ENCODE data around the gene KDM4C. TPM values are rescaled to one million over a fixed set of nuclear protein-coding genes. Genes with fewer than 3 reads are reported as not detected.
A peak's percentile ranks its signal among the peaks of the same experiment; 100 is the strongest.

Gene KDM4C
- total RNA-seq, 2 donors from 2014 or later = 12.8 to 31.5 TPM

GRCh38 chr9:6899274-6899673 lies 141.5 kb downstream of the KDM4C start:
- no peak for DNase-seq

GRCh38 chr9:6900440-6900883 lies 142.7 kb downstream of the KDM4C start:
- no peak overlapping the region for H3K27ac ChIP-seq (ENCODE audit: low read depth, low read length)
- H3K4me3 ChIP-seq (ENCODE audit: low read length) = no peak overlapping the region
- H3K36me3 ChIP-seq (ENCODE audit: control insufficient read depth, insufficient read depth, low read length) = peaks cover 3% of the 10 kb centered on the region
- Mint-ChIP-seq H3K4me3 (no peak overlapping the region), H3K4me1 (peaks cover 9% of the 10 kb centered on the region), H3K36me3 (ENCODE audit: low read depth) (no peaks in the 10 kb centered on the region), H3K27me3 (ENCODE audit: insufficient read depth) (no peaks in the 10 kb centered on the region), H3K27ac (no peak overlapping the region), H3K9me3 (no peaks in the 10 kb centered on the region)
- peaks cover 5% of the 10 kb centered on the region for H3K4me1 ChIP-seq (ENCODE audit: control insufficient read depth, insufficient read depth, low read length)
- WGBS, 2 experiments (ENCODE audit: insufficient coverage in 1 of 2, insufficient read length in 1 of 2) = 94 to 96% methylated on average over 6 to 7 of the region's 7 CpGs
- H3K9ac ChIP-seq (ENCODE audit: extremely low read depth, low read length, poor library complexity, severe bottlenecking) = no peak overlapping the region
- no peaks in the 10 kb centered on the region for H3K9me3 ChIP-seq (ENCODE audit: control insufficient read depth, low read length)
- no peaks in the 10 kb centered on the region for H3K27me3 ChIP-seq (ENCODE audit: control insufficient read depth, insufficient read depth, low read length, poor library complexity, severe bottlenecking)
- no peak for DNase-seq
- TF ChIP-seq CTCF (conservative IDR thresholded peaks at IDR 0.05) = no peak

More at GRCh38 chr9:6899274-6899673, 141.5 kb downstream of the KDM4C start:
- Histone ChIP-seq H3K36me3 (ENCODE audit: control insufficient read depth, insufficient read depth, low read length) (peaks cover 9% of the 10 kb centered on the region), H3K9me3 (ENCODE audit: control insufficient read depth, low read length) (no peaks in the 10 kb centered on the region), H3K9ac (ENCODE audit: extremely low read depth, low read length, poor library complexity, severe bottlenecking) (no peak overlapping the region), H3K4me3 (ENCODE audit: low read length) (no peak overlapping the region), H3K27ac (ENCODE audit: low read depth, low read length) (no peak overlapping the region), H3K4me1 (ENCODE audit: control insufficient read depth, insufficient read depth, low read length) (peaks cover 5% of the 10 kb centered on the region), H3K27me3 (ENCODE audit: control insufficient read depth, insufficient read depth, low read length, poor library complexity, severe bottlenecking) (no peaks in the 10 kb centered on the region)
- peaks cover 9% of the 10 kb centered on the region for H3K4me1 Mint-ChIP-seq
- peaks cover 5% of the 10 kb centered on the region for H3K36me3 Mint-ChIP-seq (ENCODE audit: low read depth)
- H3K27me3 Mint-ChIP-seq (ENCODE audit: insufficient read depth) = no peaks in the 10 kb centered on the region
- no peaks in the 10 kb centered on the region for H3K9me3 Mint-ChIP-seq
- no peak overlapping the region for H3K4me3 Mint-ChIP-seq
- 92 to 100% methylated on average over 1 of the region's 1 CpG for WGBS, 2 experiments (ENCODE audit: insufficient coverage in 1 of 2, insufficient read length in 1 of 2)
- H3K27ac Mint-ChIP-seq = no peak overlapping the region
- no peak for TF ChIP-seq CTCF (conservative IDR thresholded peaks at IDR 0.05)

GRCh38 chr9:6901180-6901579 lies 143.4 kb downstream of the KDM4C start:
- no peak overlapping the region for H3K27ac ChIP-seq (ENCODE audit: low read depth, low read length)
- H3K36me3 ChIP-seq (ENCODE audit: control insufficient read depth, insufficient read depth, low read length) = peaks cover 3% of the 10 kb centered on the region
- no peaks in the 10 kb centered on the region for H3K9me3 ChIP-seq (ENCODE audit: control insufficient read depth, low read length)
- no peaks in the 10 kb centered on the region for H3K9me3 Mint-ChIP-seq
- H3K4me3 ChIP-seq (ENCODE audit: low read length) = no peak overlapping the region
- peaks cover 9% of the 10 kb centered on the region for H3K4me1 Mint-ChIP-seq
- no peaks in the 10 kb centered on the region for H3K27me3 Mint-ChIP-seq (ENCODE audit: insufficient read depth)
- DNase-seq = peak; percentile 60
- H3K27ac Mint-ChIP-seq = peak overlapping the region; percentile 61
- no peaks in the 10 kb centered on the region for H3K36me3 Mint-ChIP-seq (ENCODE audit: low read depth)
- WGBS, 2 experiments (ENCODE audit: insufficient coverage in 1 of 2, insufficient read length in 1 of 2) = 93% methylated on average over 2 of the region's 2 CpGs; no CpG with 5 or more reads in 1 of the 2 experiments
- H3K4me1 ChIP-seq (ENCODE audit: control insufficient read depth, insufficient read depth, low read length) = peaks cover 5% of the 10 kb centered on the region
- no peaks in the 10 kb centered on the region for H3K27me3 ChIP-seq (ENCODE audit: control insufficient read depth, insufficient read depth, low read length, poor library complexity, severe bottlenecking)
- no peak overlapping the region for H3K4me3 Mint-ChIP-seq
- H3K9ac ChIP-seq (ENCODE audit: extremely low read depth, low read length, poor library complexity, severe bottlenecking) = no peak overlapping the region
- no peak for TF ChIP-seq CTCF (conservative IDR thresholded peaks at IDR 0.05)

Data from endodermal cell (in vitro differentiated cells).